H1 (cell line): ENCODE data around the gene SBNO2. TPM values are rescaled to one million over a fixed set of nuclear protein-coding genes. Genes with fewer than 3 reads are reported as not detected.

Experiments used
- GABPA ChIP-seq: IDR thresholded peaks from 2 replicates; pipeline ENCODE4 v1.6.1; 2011; ENCODE audit warnings: mild to moderate bottlenecking, low read length, moderate library complexity, borderline replicate concordance; ENCODE audit not compliant: insufficient read depth
- polyA plus RNA-seq, 7 experiments: library from polyadenylated mRNA; depleted of rRNA in 3 of 7; stranded (reverse) in 5 of 7; unstranded in 2 of 7; fragments of >200 nt in 5 of 7; fragments of 200-250 nt in 2 of 7; gene quantifications; 1 replicate in 5 of 7; 2 replicates in 1 of 7; 4 replicates in 1 of 7; pipeline versions ENCODE4 v1.2.1 to v1.2.3, GENCODE V29; 2011 to 2013; ENCODE audit warnings: missing spikeins in 2 of 7, mixed read lengths in 2 of 7
- total RNA-seq: library from RNA; stranded (reverse); fragmentation: NEBNext Ultra II Directional; extraction: Animal tissue kit (Norgen Biotek cat#: 25700); gene quantifications from 2 replicates; pipeline ENCODE4 v1.2.1, GENCODE V29; 2021
- TF ChIP-seq, protein P1 (sequence below): IDR thresholded peaks from 2 replicates; pipeline ENCODE4 v1.6.1; 2011; ENCODE audit warnings: low read length, improper control_type of control experiment

SBNO2 gene
- total and polyA plus RNA-seq, 2 of the 8 experiments (the other 6 are each of a cell fraction or from before 2014, with no cell fraction given), result 12.2 to 31.4 TPM

DNA sequence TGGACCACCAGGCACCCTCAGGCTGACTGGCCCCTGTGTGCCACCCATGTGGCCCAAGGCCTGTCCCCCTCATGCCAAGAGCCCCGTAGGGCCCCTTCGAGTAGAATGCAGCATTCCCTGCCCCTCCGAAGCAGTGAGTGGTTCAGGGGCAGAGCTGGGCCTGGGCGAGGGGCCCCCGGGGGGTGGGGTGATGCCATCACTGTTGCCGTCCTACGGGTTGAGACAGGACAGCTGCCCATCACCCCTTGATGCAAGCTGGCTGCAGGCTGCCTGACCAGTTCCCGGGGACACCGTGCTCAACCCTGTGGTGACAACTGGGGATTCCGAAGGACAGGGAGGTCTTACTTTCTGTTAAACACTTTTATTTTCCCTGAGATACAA, 4.7 kb downstream of the SBNO2 start (continued):
- TF ChIP-seq, protein P1, sequence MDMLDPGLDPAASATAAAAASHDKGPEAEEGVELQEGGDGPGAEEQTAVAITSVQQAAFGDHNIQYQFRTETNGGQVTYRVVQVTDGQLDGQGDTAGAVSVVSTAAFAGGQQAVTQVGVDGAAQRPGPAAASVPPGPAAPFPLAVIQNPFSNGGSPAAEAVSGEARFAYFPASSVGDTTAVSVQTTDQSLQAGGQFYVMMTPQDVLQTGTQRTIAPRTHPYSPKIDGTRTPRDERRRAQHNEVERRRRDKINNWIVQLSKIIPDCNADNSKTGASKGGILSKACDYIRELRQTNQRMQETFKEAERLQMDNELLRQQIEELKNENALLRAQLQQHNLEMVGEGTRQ, result no peak
- TF ChIP-seq GABPA, result no peak
